Adrenal gland (tissue), 5 donors: ENCODE measurements around the gene ABCA1.

Experiments used
- CTCF ChIP-seq, 6 experiments: fragments of 450-650 bp in 4 of 6; fragments of 200-600 bp in 2 of 6; sonication (generic) in 1 of 6; IDR thresholded peaks; 1 replicate in 5 of 6; 2 replicates in 1 of 6; pipeline versions ENCODE4 v1.5.1 to v1.8.0; 2016 to 2021; ENCODE audit warnings: antibody characterized with exemption in 6 of 6, mild to moderate bottlenecking in 2 of 6, moderate library complexity in 1 of 6
- POLR2A ChIP-seq, 2 donors: fragments of 450-650 bp; IDR thresholded peaks; one replicate each; pipeline ENCODE4 v1.6.1; 2017; ENCODE audit warnings: antibody characterized with exemption in 2 of 2, mild to moderate bottlenecking in 2 of 2, moderate library complexity in 1 of 2
- donor health status: DM: no; HTN: no; CAD: no.

- TF ChIP-seq CTCF (IDR thresholded peaks at IDR 0.05) (no peak), POLR2A (IDR thresholded peaks at IDR 0.05) (no peak)
Measured at GRCh38 chr9:104914466-104914865, 13.5 kb downstream of the ABCA1 start.
